Endodermal cell (in vitro differentiated cells): ENCODE measurements around the gene GMPS. TPM values are rescaled to one million over a fixed set of nuclear protein-coding genes. Genes with fewer than 3 reads are reported as not detected.

Experiments
- DNase-seq: peaks from one replicate; pipeline ENCODE4 v3.0.0-alpha.2; 2017
- H3K27ac ChIP-seq: 2 replicates; pipeline ENCODE4 v1.5.1; 2013; ENCODE audit warnings: mild to moderate bottlenecking, low read depth, low read length, moderate library complexity
- H3K27me3 ChIP-seq: 2 replicates; pipeline ENCODE4 v1.6.1; 2013; ENCODE audit warnings: mild to moderate bottlenecking, low read length, moderate library complexity; ENCODE audit not compliant: insufficient read depth, control insufficient read depth, poor library complexity, severe bottlenecking
- H3K36me3 ChIP-seq: 2 replicates; pipeline ENCODE4 v1.7.0; 2013; ENCODE audit warnings: mild to moderate bottlenecking, low read length, moderate library complexity; ENCODE audit not compliant: control insufficient read depth, insufficient read depth
- H3K4me1 ChIP-seq: one replicate; pipeline ENCODE4 v1.7.0; 2013; ENCODE audit warnings: low read length; ENCODE audit not compliant: control insufficient read depth, insufficient read depth
- H3K4me3 ChIP-seq: 2 replicates; pipeline ENCODE4 v1.5.1; 2013; ENCODE audit warnings: mild to moderate bottlenecking, low read length, moderate library complexity
- H3K9ac ChIP-seq: 2 replicates; pipeline ENCODE4 v1.6.1; 2013; ENCODE audit warnings: mild to moderate bottlenecking, low read length, moderate library complexity; ENCODE audit not compliant: poor library complexity, severe bottlenecking; ENCODE audit errors: extremely low read depth
- H3K9me3 ChIP-seq: 2 replicates; pipeline ENCODE4 v1.6.1; 2013; ENCODE audit warnings: mild to moderate bottlenecking, low read length, moderate library complexity; ENCODE audit not compliant: control insufficient read depth
- H3K27ac Mint-ChIP-seq: 2 replicates; pipeline ENCODE4 v1.8.0; 2020; ENCODE audit warnings: mixed read lengths
- H3K27me3 Mint-ChIP-seq: 2 replicates; pipeline ENCODE4 v1.8.0; 2021; ENCODE audit warnings: mild to moderate bottlenecking, mixed read lengths; ENCODE audit not compliant: insufficient read depth
- H3K36me3 Mint-ChIP-seq: 2 replicates; pipeline ENCODE4 v1.8.0; 2020; ENCODE audit warnings: low read depth, mixed read lengths
- H3K4me1 Mint-ChIP-seq: 2 replicates; pipeline ENCODE4 v1.8.0; 2020; ENCODE audit warnings: mixed read lengths
- H3K4me3 Mint-ChIP-seq: 2 replicates; pipeline ENCODE4 v1.8.0; 2020; ENCODE audit warnings: mild to moderate bottlenecking, moderate library complexity, mixed read lengths
- H3K9me3 Mint-ChIP-seq: 2 replicates; pipeline ENCODE4 v1.8.0; 2020; ENCODE audit warnings: mild to moderate bottlenecking, mixed read lengths
- CTCF ChIP-seq: fragments of 200-600 bp; sonication (generic); conservative IDR thresholded peaks from 2 replicates; pipeline ENCODE4 v1.5.0; 2021; ENCODE audit warnings: antibody characterized with exemption, mild to moderate bottlenecking
- WGBS, 2 experiments: methylation state at CpG; one replicate each; pipeline versions ENCODE4 v1.1.5 to v1.1.7; 2013; ENCODE audit warnings: missing lambda C conversion rate in 2 of 2, mixed read lengths in 1 of 2; ENCODE audit not compliant: insufficient coverage in 1 of 2, insufficient read length in 1 of 2; 5-methylcytosine and 5-hydroxymethylcytosine counted together
- total RNA-seq, 2 donors: library from RNA; stranded (reverse); fragmentation: NEBNext Ultra II Directional in 1 of 2; extraction: Animal tissue kit (Norgen Biotek cat#: 25700) in 1 of 2; gene quantifications; 2 replicates in 1 of 2; 3 replicates in 1 of 2; pipeline ENCODE4 v1.2.1, GENCODE V29; 2021

Gene GMPS
- total RNA-seq, 2 donors from 2014 or later: 112 to 138 TPM

- Mint-ChIP-seq H3K36me3 (peaks cover 9% of the 10 kb centered on the region), H3K4me3 (no peak overlapping the region), H3K27ac (no peak overlapping the region), H3K9me3 (peaks cover 4% of the 10 kb centered on the region), H3K27me3 (no peaks in the 10 kb centered on the region), H3K4me1 (peaks cover 9% of the 10 kb centered on the region)
- Histone ChIP-seq H3K4me1 (no peaks in the 10 kb centered on the region), H3K4me3 (no peak overlapping the region), H3K27ac (no peak overlapping the region), H3K27me3 (no peaks in the 10 kb centered on the region), H3K36me3 (peaks cover 4% of the 10 kb centered on the region), H3K9ac (no peak overlapping the region), H3K9me3 (peaks cover 8% of the 10 kb centered on the region)
- no peak for TF ChIP-seq CTCF
- WGBS, 2 experiments: 93 to 100% methylated on average over 2 to 4 of the region's 4 CpGs
- DNase-seq: no peak
Measured at GRCh38 chr3:155948476-155948875, 78.0 kb downstream of the GMPS start.

- H3K27ac Mint-ChIP-seq: peak overlapping the region; percentile 8
Measured at GRCh38 chr3:155949453-155950217, 79.2 kb downstream of the GMPS start.

More at GRCh38 chr3:155949453-155950217, 79.2 kb downstream of the GMPS start:
- no peak overlapping the region for H3K4me3 Mint-ChIP-seq
- H3K4me1 Mint-ChIP-seq: peaks cover 9% of the 10 kb centered on the region
- no peaks in the 10 kb centered on the region for H3K36me3 ChIP-seq
- WGBS, 2 experiments: 90% methylated on average over 6 to 8 of the region's 8 CpGs
- H3K27me3 Mint-ChIP-seq: no peaks in the 10 kb centered on the region
- H3K9me3 ChIP-seq: peaks cover 8% of the 10 kb centered on the region
- H3K9me3 Mint-ChIP-seq: peaks cover 8% of the 10 kb centered on the region
- no peaks in the 10 kb centered on the region for H3K27me3 ChIP-seq
- no peaks in the 10 kb centered on the region for H3K4me1 ChIP-seq
- no peak overlapping the region for H3K27ac ChIP-seq
- H3K36me3 Mint-ChIP-seq: peaks cover 8% of the 10 kb centered on the region
- no peak overlapping the region for H3K4me3 ChIP-seq
- no peak for DNase-seq
- no peak for TF ChIP-seq CTCF
- no peak overlapping the region for H3K9ac ChIP-seq
